Tibial nerve (tissue), 4 donors: ENCODE results near the gene ATP23. TPM values are rescaled to one million over a fixed set of nuclear protein-coding genes. Genes with fewer than 3 reads are reported as not detected.

ENCODE experiments used
- DNase-seq, 2 donors: peaks; one replicate each; pipeline ENCODE4 v3.0.0-alpha.2; 2019; ENCODE audit warnings: low spot score in 2 of 2
- H3K27ac ChIP-seq, 4 donors: fragments of 200-600 bp; sonication (generic) in 3 of 4; one replicate each; pipeline ENCODE4 v1.5.1; 2017 to 2019; ENCODE audit warnings: mild to moderate bottlenecking in 1 of 4
- H3K27me3 ChIP-seq, 2 donors: fragments of 200-600 bp; sonication (generic) in 1 of 2; one replicate each; pipeline versions ENCODE4 v1.5.1 to v1.6.0; 2017 to 2019
- H3K36me3 ChIP-seq, 3 donors: fragments of 200-600 bp; sonication (generic); one replicate each; pipeline ENCODE4 v1.5.1; 2018 to 2019
- H3K4me1 ChIP-seq, 4 donors: fragments of 200-600 bp; sonication (generic) in 3 of 4; one replicate each; pipeline ENCODE4 v1.5.1; 2017 to 2019
- H3K4me3 ChIP-seq, 4 donors: fragments of 200-600 bp; sonication (generic) in 3 of 4; one replicate each; pipeline ENCODE4 v1.5.1; 2017 to 2019; ENCODE audit warnings: mild to moderate bottlenecking in 1 of 4, moderate library complexity in 1 of 4
- H3K9me3 ChIP-seq, 4 donors: fragments of 200-600 bp; sonication (generic) in 3 of 4; one replicate each; pipeline ENCODE4 v1.5.1; 2017 to 2019
- EP300 ChIP-seq, 2 donors: sonication (generic); formaldehyde crosslinking; IDR thresholded peaks; one replicate each; pipeline ENCODE4 v1.6.1; 2017; ENCODE audit warnings: antibody characterized with exemption in 2 of 2, mild to moderate bottlenecking in 1 of 2
- POLR2A ChIP-seq, 2 donors: fragments of 450-650 bp; IDR thresholded peaks; one replicate each; pipeline ENCODE4 v1.6.1; 2017; ENCODE audit warnings: antibody characterized with exemption in 2 of 2, mild to moderate bottlenecking in 2 of 2, moderate library complexity in 2 of 2
- WGBS, 2 donors: methylation state at CpG; one replicate each; pipeline ENCODE4 v1.1.5; 2018; 5-methylcytosine and 5-hydroxymethylcytosine counted together
- total RNA-seq, 4 donors: library from RNA; depleted of rRNA; stranded (reverse); fragments of >200 nt; gene quantifications; one replicate each; pipeline ENCODE4 v1.1.0, GENCODE V29; 2016
- TF ChIP-seq, protein P1 (sequence below), 5 experiments: fragments of 200-600 bp in 3 of 5; fragments of 450-650 bp in 2 of 5; sonication (generic) in 3 of 5; IDR thresholded peaks; one replicate each; pipeline ENCODE4 v1.5.1; 2016 to 2019; ENCODE audit warnings: antibody characterized with exemption in 5 of 5, mild to moderate bottlenecking in 3 of 5, moderate library complexity in 2 of 5

ATP23 gene
- total RNA-seq, 4 donors from 2014 or later = 2.2 to 20.7 (median 8.0) TPM

DNA sequence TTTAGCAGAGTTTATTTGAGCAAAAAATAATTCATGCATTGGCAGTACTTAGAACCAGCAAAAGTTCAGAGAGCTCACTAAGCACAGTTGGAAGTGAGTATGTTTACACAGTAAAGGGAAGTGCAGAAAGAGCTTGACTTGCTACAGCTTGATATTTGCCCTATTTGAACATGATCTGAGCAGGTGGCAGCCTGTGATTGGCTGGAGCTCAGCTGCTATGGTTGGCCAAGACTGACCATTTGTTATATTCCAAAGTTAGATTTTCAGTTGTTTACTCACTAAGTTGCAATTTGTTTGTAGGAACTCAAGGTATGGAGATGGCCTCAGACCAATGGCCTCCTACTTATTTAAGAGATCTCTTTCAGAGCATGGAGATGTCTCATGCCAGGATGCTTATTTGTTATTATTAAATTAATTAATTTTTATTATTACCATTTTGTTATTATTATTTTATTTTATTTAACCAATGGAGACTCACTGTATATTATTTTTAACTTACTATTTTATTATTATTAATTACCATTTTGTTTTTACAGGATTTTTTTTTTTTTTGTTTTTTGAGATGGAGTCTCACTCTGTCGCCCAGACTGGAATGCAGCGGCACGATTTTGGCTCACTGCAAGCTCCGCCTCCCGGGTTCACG is 49.0 kb downstream of the ATP23 start:
- Histone ChIP-seq H3K27ac (no peak overlapping the region), H3K36me3 (no peaks in the 10 kb centered on the region), H3K4me3 (no peak overlapping the region), H3K4me1 (no peaks in the 10 kb centered on the region), H3K27me3 (no peaks in the 10 kb centered on the region), H3K9me3 (peaks cover 0 to 2% (median 0%) of the 10 kb centered on the region in 4 donors)
- no peak for TF ChIP-seq EP300 (IDR thresholded peaks at IDR 0.05)
- TF ChIP-seq, protein P1, sequence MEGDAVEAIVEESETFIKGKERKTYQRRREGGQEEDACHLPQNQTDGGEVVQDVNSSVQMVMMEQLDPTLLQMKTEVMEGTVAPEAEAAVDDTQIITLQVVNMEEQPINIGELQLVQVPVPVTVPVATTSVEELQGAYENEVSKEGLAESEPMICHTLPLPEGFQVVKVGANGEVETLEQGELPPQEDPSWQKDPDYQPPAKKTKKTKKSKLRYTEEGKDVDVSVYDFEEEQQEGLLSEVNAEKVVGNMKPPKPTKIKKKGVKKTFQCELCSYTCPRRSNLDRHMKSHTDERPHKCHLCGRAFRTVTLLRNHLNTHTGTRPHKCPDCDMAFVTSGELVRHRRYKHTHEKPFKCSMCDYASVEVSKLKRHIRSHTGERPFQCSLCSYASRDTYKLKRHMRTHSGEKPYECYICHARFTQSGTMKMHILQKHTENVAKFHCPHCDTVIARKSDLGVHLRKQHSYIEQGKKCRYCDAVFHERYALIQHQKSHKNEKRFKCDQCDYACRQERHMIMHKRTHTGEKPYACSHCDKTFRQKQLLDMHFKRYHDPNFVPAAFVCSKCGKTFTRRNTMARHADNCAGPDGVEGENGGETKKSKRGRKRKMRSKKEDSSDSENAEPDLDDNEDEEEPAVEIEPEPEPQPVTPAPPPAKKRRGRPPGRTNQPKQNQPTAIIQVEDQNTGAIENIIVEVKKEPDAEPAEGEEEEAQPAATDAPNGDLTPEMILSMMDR (IDR thresholded peaks at IDR 0.05) = no peak
- 92 to 97% methylated on average over 6 of the region's 6 CpGs for WGBS, 2 donors
- no peak for DNase-seq

DNA sequence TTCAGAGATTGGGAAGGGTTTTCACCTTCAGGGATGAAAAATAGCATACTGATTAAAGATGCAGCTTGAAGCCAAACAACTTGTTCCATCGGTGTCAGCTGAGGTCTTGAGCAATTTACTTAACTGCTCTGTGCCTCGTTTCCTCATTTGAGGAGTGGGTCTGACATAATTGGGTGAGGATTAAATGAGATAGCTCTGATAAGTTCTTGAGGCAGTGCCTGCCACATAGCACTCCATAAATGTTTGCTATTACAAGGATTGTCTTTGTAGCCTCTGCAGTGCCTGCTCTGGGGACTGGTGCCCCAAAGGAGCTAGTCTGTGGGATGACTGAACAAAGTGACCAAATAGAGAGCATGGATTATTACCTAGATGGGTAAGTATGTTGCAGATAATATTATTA is 50.6 kb downstream of the ATP23 start:
- no peaks in the 10 kb centered on the region for H3K27me3 ChIP-seq
- peaks cover 0 to 18% (median 5%) of the 10 kb centered on the region in 4 donors for H3K9me3 ChIP-seq
- no peak overlapping the region for H3K4me3 ChIP-seq
- no peak overlapping the region for H3K27ac ChIP-seq
- TF ChIP-seq, protein P1 (IDR thresholded peaks at IDR 0.05) = no peak
- TF ChIP-seq EP300 (IDR thresholded peaks at IDR 0.05) (no peak), POLR2A (IDR thresholded peaks at IDR 0.05) (no peak)
- WGBS, 2 donors = 86 to 87% methylated on average over 2 of the region's 2 CpGs
- no peak for DNase-seq
- no peaks in the 10 kb centered on the region for H3K36me3 ChIP-seq
- H3K4me1 ChIP-seq = no peaks in the 10 kb centered on the region

DNA sequence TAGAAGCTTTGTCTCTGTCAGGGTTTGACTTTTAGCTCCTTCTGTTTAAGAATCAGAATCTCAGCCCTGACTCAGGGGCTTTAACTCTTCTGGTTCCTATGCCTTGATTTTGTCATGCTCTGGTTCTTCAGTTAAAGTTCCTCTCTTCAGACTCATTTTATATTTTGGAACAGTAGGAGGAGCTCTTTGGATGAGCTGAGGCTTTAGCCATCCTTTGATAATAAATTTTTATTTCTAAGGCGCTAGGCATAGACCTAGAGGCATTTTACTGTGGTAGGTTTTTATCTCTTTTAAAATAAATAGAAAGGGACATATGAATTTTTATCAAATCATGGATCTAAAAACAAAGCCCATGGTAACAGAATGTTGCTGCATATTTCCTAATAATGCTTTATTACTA is 51.7 kb downstream of the ATP23 start:
- TF ChIP-seq, protein P1 (IDR thresholded peaks at IDR 0.05) = no peak
- TF ChIP-seq EP300 (IDR thresholded peaks at IDR 0.05) = no peak
- no peak for TF ChIP-seq POLR2A (IDR thresholded peaks at IDR 0.05)
- H3K27me3 ChIP-seq = no peaks in the 10 kb centered on the region
- no peak for DNase-seq
- no peak overlapping the region for H3K27ac ChIP-seq
- no peak overlapping the region for H3K4me3 ChIP-seq
- no peaks in the 10 kb centered on the region for H3K4me1 ChIP-seq
- WGBS, 2 donors = 69 to 78% methylated on average over 1 of the region's 1 CpG
- H3K36me3 ChIP-seq = no peaks in the 10 kb centered on the region
- peaks cover 0 to 28% (median 5%) of the 10 kb centered on the region in 4 donors for H3K9me3 ChIP-seq

DNA sequence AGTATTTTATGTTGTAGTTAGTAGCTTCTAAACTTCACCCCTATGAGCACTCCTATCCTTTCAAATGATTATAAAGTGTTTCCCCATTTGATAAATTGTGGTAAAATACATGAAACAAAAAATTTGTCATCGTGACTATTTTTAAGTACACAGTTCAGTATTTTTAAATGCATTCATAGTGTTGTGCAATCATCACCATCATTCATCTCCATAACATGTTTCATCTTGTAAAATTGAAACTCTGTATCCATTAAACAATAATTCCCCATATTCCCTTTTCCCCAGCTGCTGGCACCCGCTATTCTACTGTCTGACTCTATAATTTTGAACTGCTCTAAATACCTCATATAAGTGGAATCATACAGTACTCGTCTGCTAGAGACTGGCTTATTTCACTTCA is 52.5 kb downstream of the ATP23 start:
- 83 to 92% methylated on average over 3 of the region's 3 CpGs for WGBS, 2 donors
- Histone ChIP-seq H3K27ac (no peak overlapping the region), H3K4me3 (no peak overlapping the region), H3K27me3 (no peaks in the 10 kb centered on the region), H3K9me3 (peaks cover 0 to 35% (median 5%) of the 10 kb centered on the region in 4 donors), H3K36me3 (no peaks in the 10 kb centered on the region), H3K4me1 (no peaks in the 10 kb centered on the region)
- no peak for DNase-seq
- TF ChIP-seq, protein P1 (IDR thresholded peaks at IDR 0.05) = no peak
- TF ChIP-seq EP300 (IDR thresholded peaks at IDR 0.05) (no peak), POLR2A (IDR thresholded peaks at IDR 0.05) (no peak)

DNA sequence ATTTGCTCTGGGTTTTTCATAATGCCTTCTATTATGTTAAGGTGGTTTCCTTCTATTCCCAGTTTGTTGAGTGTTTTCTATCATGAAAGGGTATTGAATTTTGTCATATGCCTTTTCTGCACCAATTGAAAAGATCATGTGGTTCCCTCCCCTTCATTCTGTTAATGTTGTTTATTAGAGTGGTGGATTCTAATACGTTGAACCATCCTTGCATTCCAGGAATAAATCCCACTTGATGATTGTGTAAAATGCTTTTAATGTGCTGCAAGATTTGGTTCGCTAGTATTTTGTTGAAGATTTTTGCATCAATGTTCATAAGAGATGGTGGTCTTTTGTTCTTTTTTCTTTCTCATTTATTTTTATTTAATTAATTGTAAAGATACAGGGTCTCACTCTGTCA is 55.2 kb downstream of the ATP23 start:
- no peak for DNase-seq
- 87 to 89% methylated on average over 2 of the region's 2 CpGs for WGBS, 2 donors
- peaks cover 0 to 51% (median 9%) of the 10 kb centered on the region in 4 donors for H3K9me3 ChIP-seq
- no peaks in the 10 kb centered on the region for H3K27me3 ChIP-seq
- H3K4me3 ChIP-seq = no peak overlapping the region
- H3K36me3 ChIP-seq = no peaks in the 10 kb centered on the region
- TF ChIP-seq POLR2A (IDR thresholded peaks at IDR 0.05) (no peak), EP300 (IDR thresholded peaks at IDR 0.05) (no peak)
- TF ChIP-seq, protein P1 (IDR thresholded peaks at IDR 0.05) = no peak
- H3K4me1 ChIP-seq = no peaks in the 10 kb centered on the region
- H3K27ac ChIP-seq = no peak overlapping the region
